DND-41 (cell line): Measurements from ENCODE around the gene SMCO4.

Source experiments
- EZH2 ChIP-seq: IDR thresholded peaks from 3 replicates; pipeline ENCODE4 v1.6.1; 2012; ENCODE audit warnings: borderline replicate concordance, low read depth, mild to moderate bottlenecking, moderate library complexity, low read length, inconsistent platforms; ENCODE audit not compliant: severe bottlenecking
- TF ChIP-seq, protein P1 (sequence below): IDR thresholded peaks from 2 replicates; pipeline ENCODE4 v1.5.1; 2012; ENCODE audit warnings: borderline replicate concordance, low read length, moderate library complexity, mild to moderate bottlenecking; ENCODE audit not compliant: poor library complexity, severe bottlenecking; ENCODE audit errors: extremely low read depth

DNA sequence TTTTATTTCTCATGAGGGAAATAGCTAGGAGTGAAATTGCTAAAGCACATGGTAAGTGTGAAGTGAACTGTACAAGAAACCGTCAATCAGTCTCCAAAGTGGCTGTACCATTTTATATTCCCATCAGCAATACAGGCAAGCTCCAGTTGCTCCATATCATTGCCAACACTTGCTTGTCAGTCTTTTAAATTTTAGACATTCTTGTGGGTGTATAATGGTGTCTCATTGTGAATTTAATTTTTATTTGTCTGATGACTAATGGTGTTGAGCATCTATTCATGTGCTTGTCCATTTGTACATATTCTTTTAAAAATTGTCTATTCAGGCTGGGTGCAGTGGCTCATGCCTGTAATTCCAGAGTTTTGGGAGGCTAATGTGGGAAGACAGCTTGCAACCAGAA is 34.1 kb upstream of the SMCO4 start:
- TF ChIP-seq, protein P1, sequence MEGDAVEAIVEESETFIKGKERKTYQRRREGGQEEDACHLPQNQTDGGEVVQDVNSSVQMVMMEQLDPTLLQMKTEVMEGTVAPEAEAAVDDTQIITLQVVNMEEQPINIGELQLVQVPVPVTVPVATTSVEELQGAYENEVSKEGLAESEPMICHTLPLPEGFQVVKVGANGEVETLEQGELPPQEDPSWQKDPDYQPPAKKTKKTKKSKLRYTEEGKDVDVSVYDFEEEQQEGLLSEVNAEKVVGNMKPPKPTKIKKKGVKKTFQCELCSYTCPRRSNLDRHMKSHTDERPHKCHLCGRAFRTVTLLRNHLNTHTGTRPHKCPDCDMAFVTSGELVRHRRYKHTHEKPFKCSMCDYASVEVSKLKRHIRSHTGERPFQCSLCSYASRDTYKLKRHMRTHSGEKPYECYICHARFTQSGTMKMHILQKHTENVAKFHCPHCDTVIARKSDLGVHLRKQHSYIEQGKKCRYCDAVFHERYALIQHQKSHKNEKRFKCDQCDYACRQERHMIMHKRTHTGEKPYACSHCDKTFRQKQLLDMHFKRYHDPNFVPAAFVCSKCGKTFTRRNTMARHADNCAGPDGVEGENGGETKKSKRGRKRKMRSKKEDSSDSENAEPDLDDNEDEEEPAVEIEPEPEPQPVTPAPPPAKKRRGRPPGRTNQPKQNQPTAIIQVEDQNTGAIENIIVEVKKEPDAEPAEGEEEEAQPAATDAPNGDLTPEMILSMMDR, result no peak
- no peak for TF ChIP-seq EZH2
